ENCODE results near the gene WDR70.

WDR70 gene

GRCh38 chr5:37631939-37632338 lies 252.8 kb downstream of the WDR70 start:
- H4K8ac ChIP-seq (ENCODE audit: low read depth, low read length) = no peak overlapping the region
- no peak overlapping the region for H3K9ac ChIP-seq (ENCODE audit: low read depth, low read length, poor library complexity)
- DNase-seq (ENCODE audit: low spot score) = no peak
- peaks cover 0 to 16% of the 10 kb centered on the region in 2 donors for H3K9me3 ChIP-seq (replicated peaks in 1 of 2; ENCODE audit: control insufficient read depth in 2 of 2, insufficient read depth in 1 of 2, low read depth in 1 of 2, low read length in 2 of 2)
- no peaks in the 10 kb centered on the region for H3K27me3 ChIP-seq (ENCODE audit: control insufficient read depth in 3 of 3, insufficient read depth in 3 of 3, low read depth in 1 of 3, low read length in 3 of 3)
- no peak overlapping the region for H2BK12ac ChIP-seq (ENCODE audit: low read length)
- no peak overlapping the region for H3K14ac ChIP-seq (ENCODE audit: low read length)
- no peak overlapping the region for H3K4ac ChIP-seq (ENCODE audit: low read length)
- H2BK120ac ChIP-seq (ENCODE audit: low read depth, low read length) = no peak overlapping the region
- no peak overlapping the region for H3K18ac ChIP-seq (ENCODE audit: low read length)
- no peak overlapping the region for H4K91ac ChIP-seq (ENCODE audit: low read depth, low read length, poor library complexity)
- no peak overlapping the region for H3K4me2 ChIP-seq (ENCODE audit: insufficient read depth, low read length, poor library complexity, severe bottlenecking)
- no peak overlapping the region for H3K27ac ChIP-seq (replicated peaks; ENCODE audit: low read length)
- H2BK15ac ChIP-seq (ENCODE audit: low read length) = no peak overlapping the region
- no peak overlapping the region for H3K4me3 ChIP-seq (ENCODE audit: low read length in 2 of 2)
- no peak overlapping the region for H3K23ac ChIP-seq (ENCODE audit: low read depth, low read length, poor library complexity)
- WGBS, 2 donors (ENCODE audit: extremely low coverage in 2 of 2, insufficient read length in 2 of 2, insufficient replicate concordance in 1 of 2) = no CpG with 5 or more reads among the region's 3 CpGs
- H3K36me3 ChIP-seq (replicated peaks in 1 of 2; ENCODE audit: control insufficient read depth in 2 of 2, insufficient read depth in 2 of 2, low read length in 2 of 2) = no peaks in the 10 kb centered on the region
- H2AFZ ChIP-seq (ENCODE audit: low read length) = no peak overlapping the region
- no peaks in the 10 kb centered on the region for H3K79me1 ChIP-seq (ENCODE audit: low read depth, low read length)
- H3K4me1 ChIP-seq (ENCODE audit: control insufficient read depth in 2 of 2, insufficient read depth in 1 of 2, low read depth in 1 of 2, low read length in 2 of 2) = no peaks in the 10 kb centered on the region
- H2BK5ac ChIP-seq (ENCODE audit: low read length) = no peak overlapping the region
- no peak overlapping the region for H2AK5ac ChIP-seq (ENCODE audit: low read depth, low read length)

DNA sequence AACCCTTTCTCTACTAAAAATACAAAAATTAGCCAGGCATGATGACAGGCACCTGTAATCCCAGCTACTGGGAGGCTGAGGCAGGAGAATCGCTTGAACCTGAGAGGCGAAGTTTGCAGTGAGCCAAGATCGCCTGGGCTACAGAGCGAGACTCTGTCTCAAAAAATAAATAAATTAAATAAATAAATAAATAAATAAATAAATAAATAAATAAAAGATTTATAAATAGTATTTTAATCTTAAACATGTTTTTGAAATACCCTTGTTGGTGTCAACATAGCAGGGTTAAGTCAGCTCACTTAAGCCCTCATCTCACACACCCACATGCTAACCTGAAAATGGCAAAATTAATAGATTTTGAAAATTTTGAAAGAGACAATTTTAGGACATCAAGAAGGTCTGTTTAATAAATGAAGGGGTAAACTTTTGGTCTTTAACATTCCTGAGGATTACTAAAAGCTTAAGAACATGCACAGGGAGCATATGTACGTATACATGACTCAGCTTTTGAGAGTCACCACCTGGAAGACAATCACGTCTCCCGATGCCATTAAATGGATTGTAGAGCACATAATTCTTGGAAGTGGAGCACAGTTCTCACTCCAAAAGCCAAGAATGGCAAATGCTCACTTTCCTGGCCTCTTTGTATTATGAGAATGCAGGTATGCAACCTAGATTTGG lies 258.2 kb downstream of the WDR70 start:
- H3K9me3 ChIP-seq (replicated peaks in 1 of 2; ENCODE audit: control insufficient read depth in 2 of 2, insufficient read depth in 1 of 2, low read depth in 1 of 2, low read length in 2 of 2) = no peaks in the 10 kb centered on the region
- H2BK15ac ChIP-seq (ENCODE audit: low read length) = no peak overlapping the region
- H3K27me3 ChIP-seq (ENCODE audit: control insufficient read depth in 3 of 3, insufficient read depth in 3 of 3, low read depth in 1 of 3, low read length in 3 of 3) = no peaks in the 10 kb centered on the region
- H2BK12ac ChIP-seq (ENCODE audit: low read length) = no peak overlapping the region
- H3K18ac ChIP-seq (ENCODE audit: low read length) = no peak overlapping the region
- no CpG with 5 or more reads among the region's 7 CpGs for WGBS, 2 donors (ENCODE audit: extremely low coverage in 2 of 2, insufficient read length in 2 of 2, insufficient replicate concordance in 1 of 2)
- no peak overlapping the region for H3K4ac ChIP-seq (ENCODE audit: low read length)
- no peak for DNase-seq (ENCODE audit: low spot score)
- H3K4me1 ChIP-seq (ENCODE audit: control insufficient read depth in 2 of 2, insufficient read depth in 1 of 2, low read depth in 1 of 2, low read length in 2 of 2) = peaks cover 3 to 12% of the 10 kb centered on the region in 2 donors
- H3K27ac ChIP-seq (replicated peaks; ENCODE audit: low read length) = no peak overlapping the region
- H3K4me3 ChIP-seq (ENCODE audit: low read length in 2 of 2) = no peak overlapping the region
- H2BK5ac ChIP-seq (ENCODE audit: low read length) = no peak overlapping the region
- no peak overlapping the region for H2BK120ac ChIP-seq (ENCODE audit: low read depth, low read length)
- no peak overlapping the region for H3K4me2 ChIP-seq (ENCODE audit: insufficient read depth, low read length, poor library complexity, severe bottlenecking)
- no peak overlapping the region for H4K8ac ChIP-seq (ENCODE audit: low read depth, low read length)
- no peak overlapping the region for H3K23ac ChIP-seq (ENCODE audit: low read depth, low read length, poor library complexity)
- no peak overlapping the region for H3K9ac ChIP-seq (ENCODE audit: low read depth, low read length, poor library complexity)
- H4K91ac ChIP-seq (ENCODE audit: low read depth, low read length, poor library complexity) = no peak overlapping the region
- no peaks in the 10 kb centered on the region for H3K79me1 ChIP-seq (ENCODE audit: low read depth, low read length)
- H2AK5ac ChIP-seq (ENCODE audit: low read depth, low read length) = no peak overlapping the region
- H2AFZ ChIP-seq (ENCODE audit: low read length) = no peak overlapping the region
- no peak overlapping the region for H3K14ac ChIP-seq (ENCODE audit: low read length)
- H3K36me3 ChIP-seq (replicated peaks in 1 of 2; ENCODE audit: control insufficient read depth in 2 of 2, insufficient read depth in 2 of 2, low read length in 2 of 2) = no peaks in the 10 kb centered on the region

- Histone ChIP-seq H3K27ac (replicated peaks; ENCODE audit: low read length) (no peak overlapping the region), H3K18ac (ENCODE audit: low read length) (no peak overlapping the region), H2AFZ (ENCODE audit: low read length) (no peak overlapping the region), H3K27me3 (ENCODE audit: control insufficient read depth in 3 of 3, insufficient read depth in 3 of 3, low read depth in 1 of 3, low read length in 3 of 3) (no peaks in the 10 kb centered on the region), H3K4me1 (ENCODE audit: control insufficient read depth in 2 of 2, insufficient read depth in 1 of 2, low read depth in 1 of 2, low read length in 2 of 2) (peaks cover 3 to 12% of the 10 kb centered on the region in 2 donors), H2BK120ac (ENCODE audit: low read depth, low read length) (no peak overlapping the region), H2AK5ac (ENCODE audit: low read depth, low read length) (no peak overlapping the region), H3K4me2 (ENCODE audit: insufficient read depth, low read length, poor library complexity, severe bottlenecking) (no peak overlapping the region), H3K4me3 (ENCODE audit: low read length in 2 of 2) (no peak overlapping the region), H2BK12ac (ENCODE audit: low read length) (no peak overlapping the region), H3K79me1 (ENCODE audit: low read depth, low read length) (no peaks in the 10 kb centered on the region), H4K91ac (ENCODE audit: low read depth, low read length, poor library complexity) (no peak overlapping the region), H3K14ac (ENCODE audit: low read length) (no peak overlapping the region), H3K4ac (ENCODE audit: low read length) (no peak overlapping the region), H4K8ac (ENCODE audit: low read depth, low read length) (no peak overlapping the region), H3K9me3 (replicated peaks in 1 of 2; ENCODE audit: control insufficient read depth in 2 of 2, insufficient read depth in 1 of 2, low read depth in 1 of 2, low read length in 2 of 2) (no peaks in the 10 kb centered on the region), H3K36me3 (replicated peaks in 1 of 2; ENCODE audit: control insufficient read depth in 2 of 2, insufficient read depth in 2 of 2, low read length in 2 of 2) (no peaks in the 10 kb centered on the region), H2BK5ac (ENCODE audit: low read length) (no peak overlapping the region), H3K23ac (ENCODE audit: low read depth, low read length, poor library complexity) (no peak overlapping the region), H2BK15ac (ENCODE audit: low read length) (no peak overlapping the region), H3K9ac (ENCODE audit: low read depth, low read length, poor library complexity) (no peak overlapping the region)
- WGBS, 2 donors (ENCODE audit: extremely low coverage in 2 of 2, insufficient read length in 2 of 2, insufficient replicate concordance in 1 of 2) = no CpG with 5 or more reads among the region's 1 CpG
- DNase-seq (ENCODE audit: low spot score) = no peak
Measured at GRCh38 chr5:37638897-37639296, 259.8 kb downstream of the WDR70 start.

GRCh38 chr5:37640088-37640487 lies 261.0 kb downstream of the WDR70 start:
- Histone ChIP-seq H3K4me1 (ENCODE audit: control insufficient read depth in 2 of 2, insufficient read depth in 1 of 2, low read depth in 1 of 2, low read length in 2 of 2) (peaks cover 3 to 12% of the 10 kb centered on the region in 2 donors), H3K18ac (ENCODE audit: low read length) (no peak overlapping the region), H3K27ac (replicated peaks; ENCODE audit: low read length) (no peak overlapping the region), H2BK5ac (ENCODE audit: low read length) (no peak overlapping the region), H3K4me2 (ENCODE audit: insufficient read depth, low read length, poor library complexity, severe bottlenecking) (no peak overlapping the region), H2BK15ac (ENCODE audit: low read length) (no peak overlapping the region), H2BK120ac (ENCODE audit: low read depth, low read length) (no peak overlapping the region), H3K23ac (ENCODE audit: low read depth, low read length, poor library complexity) (no peak overlapping the region), H3K27me3 (ENCODE audit: control insufficient read depth in 3 of 3, insufficient read depth in 3 of 3, low read depth in 1 of 3, low read length in 3 of 3) (no peaks in the 10 kb centered on the region), H4K8ac (ENCODE audit: low read depth, low read length) (no peak overlapping the region), H2AK5ac (ENCODE audit: low read depth, low read length) (no peak overlapping the region), H3K36me3 (replicated peaks in 1 of 2; ENCODE audit: control insufficient read depth in 2 of 2, insufficient read depth in 2 of 2, low read length in 2 of 2) (no peaks in the 10 kb centered on the region), H3K9me3 (replicated peaks in 1 of 2; ENCODE audit: control insufficient read depth in 2 of 2, insufficient read depth in 1 of 2, low read depth in 1 of 2, low read length in 2 of 2) (no peaks in the 10 kb centered on the region), H3K79me1 (ENCODE audit: low read depth, low read length) (no peaks in the 10 kb centered on the region), H3K4ac (ENCODE audit: low read length) (no peak overlapping the region), H3K9ac (ENCODE audit: low read depth, low read length, poor library complexity) (no peak overlapping the region), H4K91ac (ENCODE audit: low read depth, low read length, poor library complexity) (no peak overlapping the region), H2AFZ (ENCODE audit: low read length) (no peak overlapping the region), H3K4me3 (ENCODE audit: low read length in 2 of 2) (no peak overlapping the region), H2BK12ac (ENCODE audit: low read length) (no peak overlapping the region), H3K14ac (ENCODE audit: low read length) (no peak overlapping the region)
- WGBS, 2 donors (ENCODE audit: extremely low coverage in 2 of 2, insufficient read length in 2 of 2, insufficient replicate concordance in 1 of 2) = no CpG with 5 or more reads among the region's 2 CpGs
- DNase-seq (ENCODE audit: low spot score) = no peak

Data from neuronal stem cell (in vitro differentiated cells).